Gastrocnemius medialis (tissue), 4 donors: ENCODE data around the gene TMC2. TPM values are rescaled to one million over a fixed set of nuclear protein-coding genes. Genes with fewer than 3 reads are reported as not detected.
A peak's percentile ranks its signal among the peaks of the same experiment; 100 is the strongest.
"Not testable (repeated sequence)": the region's sequence is repeated elsewhere in the genome, so short reads cannot be mapped to it uniquely, and the experiment has no call there.

ENCODE experiments used
- ATAC-seq, 2 donors: fragments of 150-250 bp; one replicate each; pipeline ENCODE4 v1.9.1; 2016
- DNase-seq, 2 donors: peaks; one replicate each; pipeline ENCODE4 v3.0.0-alpha.2; 2019
- H3K27ac ChIP-seq, 4 donors: fragments of 200-600 bp; sonication (generic); 1 replicate in 1 of 4; 2 replicates in 3 of 4; pipeline ENCODE4 v1.5.1; 2016 to 2018; ENCODE audit warnings: mild to moderate bottlenecking in 2 of 4, moderate library complexity in 1 of 4
- H3K27me3 ChIP-seq, 3 donors: fragments of 200-600 bp; sonication (generic) in 2 of 3; 1 replicate in 1 of 3; 2 replicates in 2 of 3; pipeline versions ENCODE4 v1.5.1 to v1.6.0; 2016 to 2019; ENCODE audit warnings: mild to moderate bottlenecking in 1 of 3, moderate library complexity in 1 of 3
- H3K36me3 ChIP-seq, 2 donors: fragments of 200-600 bp; sonication (generic) in 1 of 2; one replicate each; pipeline ENCODE4 v1.5.1; 2017 to 2018
- H3K4me1 ChIP-seq, 2 donors: fragments of 200-600 bp; sonication (generic) in 1 of 2; one replicate each; pipeline ENCODE4 v1.5.1; 2016 to 2017; ENCODE audit warnings: mild to moderate bottlenecking in 2 of 2
- H3K4me3 ChIP-seq, 4 donors: fragments of 200-600 bp; sonication (generic) in 3 of 4; 1 replicate in 1 of 4; 2 replicates in 3 of 4; pipeline ENCODE4 v1.5.1; 2016 to 2019; ENCODE audit warnings: mild to moderate bottlenecking in 2 of 4
- H3K9me3 ChIP-seq, 3 donors: fragments of 200-600 bp; sonication (generic) in 2 of 3; 1 replicate in 1 of 3; 2 replicates in 2 of 3; pipeline ENCODE4 v1.5.1; 2016 to 2019
- CTCF ChIP-seq, 5 experiments: fragments of 450-650 bp in 3 of 5; fragments of 200-600 bp in 2 of 5; sonication (generic) in 2 of 5; IDR thresholded peaks in 4 of 5; conservative IDR thresholded peaks in 1 of 5; 1 replicate in 4 of 5; 2 replicates in 1 of 5; pipeline ENCODE4 v1.5.1; 2016 to 2019; ENCODE audit warnings: antibody characterized with exemption in 5 of 5, mild to moderate bottlenecking in 3 of 5, moderate library complexity in 3 of 5
- POLR2A ChIP-seq, 2 donors: fragments of 450-650 bp; IDR thresholded peaks; one replicate each; pipeline ENCODE4 v1.6.1; 2017; ENCODE audit warnings: antibody characterized with exemption in 2 of 2, mild to moderate bottlenecking in 2 of 2, moderate library complexity in 2 of 2
- in situ Hi-C, 4 donors: fragments of 200-750 bp; cut with MboI; loops; one replicate each; pipeline versions ENCODE4 v1.15.0 to v1.8.0; 2017; ENCODE audit warnings: low sequenced_read_pairs in 4 of 4
- intact Hi-C: fragments of 100-400 bp; cut with DNase I; formaldehyde crosslinking; loops from one replicate; pipeline ENCODE4 v1.15.1; 2023; ENCODE audit warnings: low total_unique reads
- total RNA-seq, 4 donors: library from RNA; depleted of rRNA; stranded (reverse); fragments of >200 nt; gene quantifications; one replicate each; pipeline versions ENCODE4 v1.1.0 to v1.2.3, GENCODE V29; 2016

The TMC2 gene
- total RNA-seq, 4 donors from 2014 or later = 0.10 TPM; not detected in 2

GRCh38 chr20:2520617-2521016 lies 15.8 kb upstream of the TMC2 start:
- intact Hi-C loops (loop anchor here (5.0 kb wide), 1 partner anchor 313 kb away; no protein-coding TSS in a partner anchor), in situ Hi-C loops (no loop called here)
- no peak overlapping the region for H3K4me3 ChIP-seq
- H3K9me3 ChIP-seq = no peaks in the 10 kb centered on the region
- no peaks in the 10 kb centered on the region for H3K36me3 ChIP-seq
- TF ChIP-seq CTCF (IDR thresholded peaks at IDR 0.05 in 4 of 5, conservative IDR thresholded peaks at IDR 0.05 in 1 of 5) = no peak
- no peak for TF ChIP-seq POLR2A (IDR thresholded peaks at IDR 0.05)
- ATAC-seq (no peak), DNase-seq (no peak)
- H3K27ac ChIP-seq = no peak overlapping the region
- H3K27me3 ChIP-seq = peaks cover 0 to 4% (median 0%) of the 10 kb centered on the region in 3 donors
- H3K4me1 ChIP-seq = peaks cover 0 to 12% of the 10 kb centered on the region in 2 donors

GRCh38 chr20:2521369-2522305 lies 14.7 kb upstream of the TMC2 start:
- ATAC-seq (no peak), DNase-seq (no peak)
- TF ChIP-seq CTCF (IDR thresholded peaks at IDR 0.05 in 4 of 5, conservative IDR thresholded peaks at IDR 0.05 in 1 of 5) = peak; percentile 30 to 77 (median 49)
- no peak for TF ChIP-seq POLR2A (IDR thresholded peaks at IDR 0.05)
- Histone ChIP-seq H3K4me3 (no peak overlapping the region), H3K4me1 (peaks cover 0 to 12% of the 10 kb centered on the region in 2 donors), H3K27me3 (peaks cover 0 to 4% (median 0%) of the 10 kb centered on the region in 3 donors), H3K27ac (no peak overlapping the region), H3K9me3 (no peaks in the 10 kb centered on the region), H3K36me3 (no peaks in the 10 kb centered on the region)
- intact Hi-C loops (loop anchor here (5.0 kb wide), 1 partner anchor 314 kb away; no protein-coding TSS in a partner anchor), in situ Hi-C loops (no loop called here)

- H3K27me3 ChIP-seq, H3K27ac ChIP-seq, DNase-seq, H3K36me3 ChIP-seq, H3K9me3 ChIP-seq, in situ Hi-C loops, H3K4me3 ChIP-seq, ATAC-seq: not testable (repeated sequence)
- intact Hi-C loops = loop anchor here (5.0 kb wide), 1 partner anchor 316 kb away; no protein-coding TSS in a partner anchor
- peaks cover 0 to 12% of the 10 kb centered on the region in 2 donors for H3K4me1 ChIP-seq
Observed at GRCh38 chr20:2522826-2523429, 13.4 kb upstream of the TMC2 start.

- Histone ChIP-seq H3K9me3 (no peaks in the 10 kb centered on the region), H3K36me3 (no peaks in the 10 kb centered on the region), H3K27ac (peak overlapping the region; percentile 68 to 86 (median 82)), H3K4me1 (peaks cover 0 to 12% of the 10 kb centered on the region in 2 donors), H3K4me3 (peak overlapping the region; percentile 70 to 85 (median 80)), H3K27me3 (peaks cover 0 to 4% (median 0%) of the 10 kb centered on the region in 3 donors)
- TF ChIP-seq CTCF (IDR thresholded peaks at IDR 0.05 in 4 of 5, conservative IDR thresholded peaks at IDR 0.05 in 1 of 5) (peak; percentile 69 to 96 (median 89)), POLR2A (IDR thresholded peaks at IDR 0.05) (peak; percentile 50 to 56)
- in situ Hi-C loops (no loop called here), intact Hi-C loops (loop anchor here (2.0 to 5.0 kb wide), 2 partner anchors 127 to 317 kb away; no protein-coding TSS in a partner anchor)
- ATAC-seq (peak; percentile 74 to 75), DNase-seq (peak; percentile 53 to 64)
Observed at GRCh38 chr20:2523919-2524708, 12.3 kb upstream of the TMC2 start.
